Heart left ventricle (tissue), 13 donors: ENCODE data around the gene GPR179.

Experiments
- POLR2A ChIP-seq, 2 donors: fragments of 450-650 bp; IDR thresholded peaks; one replicate each; pipeline ENCODE4 v1.6.1; 2017; ENCODE audit warnings: antibody characterized with exemption in 2 of 2, mild to moderate bottlenecking in 2 of 2, moderate library complexity in 2 of 2
- TF ChIP-seq, protein P1 (sequence below), 12 donors: fragments of 200-600 bp; sonication (generic) in 4 of 12; IDR thresholded peaks; one replicate each; pipeline versions ENCODE4 v1.5.0 to v1.8.0; 2018 to 2022; ENCODE audit warnings: antibody characterized with exemption in 12 of 12, mild to moderate bottlenecking in 5 of 12
- donor health status: ischemic (EF 13 %, LVEDD 7.1; RV severe dilation, severe dysfunction).
- donor health status: DM: no; HTN: yes; CAD: no.
- donor health status: DM: no; HTN: no; CAD: no.
- donor health status: ischemic (EF 25% LVEDD 6.9; RV normal size, moderate dysfunction).
- donor health status: ischemic (EF 25% LVEDD 5.7; RV mildly dilated, moderate dysfunction).
- donor health status: ischemic (EF 35%, LVEDD 5.7; RV mildly dilated, moderate dysfunction).
- donor health status: nonischemic (EF 11% LVEDD 7.7; RV severe dilation, severe dysfunction).
- donor health status: DM: yes; HTN: yes; CAD: no.
- donor health status: PGD.
- donor health status: ischemic (EF 29% LVEDD 5.4; RV normal size, mild dysfunction).
- donor health status: nonischemic (EF 23%, LVEDD 6.1; RV moderate dilation, normal function).

DNA sequence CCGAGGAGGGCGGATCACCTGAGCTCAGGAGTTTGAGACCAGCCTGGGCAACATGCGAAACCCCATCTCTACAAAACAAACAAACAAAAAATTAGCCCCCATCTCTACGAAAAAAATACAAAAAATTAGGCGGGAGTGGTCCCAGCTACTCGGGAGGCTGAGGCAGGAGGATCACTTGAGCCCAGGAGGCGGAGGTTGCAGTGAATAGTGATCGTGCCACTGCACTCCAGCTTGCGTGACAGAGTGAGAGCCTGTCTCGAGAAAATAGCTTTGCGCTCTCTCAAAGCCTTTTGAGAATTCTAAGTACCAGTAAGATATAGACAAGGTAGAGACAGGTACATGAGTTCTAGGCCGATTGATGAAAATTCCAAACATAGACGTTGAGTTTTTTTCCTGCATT is 9.9 kb upstream of the GPR179 start:
- TF ChIP-seq POLR2A (IDR thresholded peaks at IDR 0.05), result no peak
- TF ChIP-seq, protein P1, sequence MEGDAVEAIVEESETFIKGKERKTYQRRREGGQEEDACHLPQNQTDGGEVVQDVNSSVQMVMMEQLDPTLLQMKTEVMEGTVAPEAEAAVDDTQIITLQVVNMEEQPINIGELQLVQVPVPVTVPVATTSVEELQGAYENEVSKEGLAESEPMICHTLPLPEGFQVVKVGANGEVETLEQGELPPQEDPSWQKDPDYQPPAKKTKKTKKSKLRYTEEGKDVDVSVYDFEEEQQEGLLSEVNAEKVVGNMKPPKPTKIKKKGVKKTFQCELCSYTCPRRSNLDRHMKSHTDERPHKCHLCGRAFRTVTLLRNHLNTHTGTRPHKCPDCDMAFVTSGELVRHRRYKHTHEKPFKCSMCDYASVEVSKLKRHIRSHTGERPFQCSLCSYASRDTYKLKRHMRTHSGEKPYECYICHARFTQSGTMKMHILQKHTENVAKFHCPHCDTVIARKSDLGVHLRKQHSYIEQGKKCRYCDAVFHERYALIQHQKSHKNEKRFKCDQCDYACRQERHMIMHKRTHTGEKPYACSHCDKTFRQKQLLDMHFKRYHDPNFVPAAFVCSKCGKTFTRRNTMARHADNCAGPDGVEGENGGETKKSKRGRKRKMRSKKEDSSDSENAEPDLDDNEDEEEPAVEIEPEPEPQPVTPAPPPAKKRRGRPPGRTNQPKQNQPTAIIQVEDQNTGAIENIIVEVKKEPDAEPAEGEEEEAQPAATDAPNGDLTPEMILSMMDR (IDR thresholded peaks at IDR 0.05), result no peak
